Kidney epithelial cell (primary cell): ENCODE data around the gene LSM6. TPM values are rescaled to one million over a fixed set of nuclear protein-coding genes. Genes with fewer than 3 reads are reported as not detected.

ENCODE experiments used
- DNase-seq: peaks from one replicate; pipeline ENCODE4 v3.0.0-alpha.2; 2010; ENCODE audit warnings: low read depth
- H3K27me3 ChIP-seq: 2 replicates; pipeline ENCODE4 v1.6.0; 2011; ENCODE audit warnings: low read length; ENCODE audit not compliant: control insufficient read depth, insufficient read depth
- H3K36me3 ChIP-seq: 2 replicates; pipeline ENCODE4 v1.5.1; 2011; ENCODE audit warnings: low read length; ENCODE audit not compliant: control insufficient read depth, insufficient read depth
- H3K4me3 ChIP-seq: 2 replicates; pipeline ENCODE4 v1.5.1; 2011; ENCODE audit warnings: low read depth, mild to moderate bottlenecking, control low read depth, low read length
- CTCF ChIP-seq: IDR thresholded peaks from 2 replicates; pipeline ENCODE4 v1.5.1; 2011; ENCODE audit warnings: mild to moderate bottlenecking, moderate library complexity, low read length, control low read depth, inconsistent platforms; ENCODE audit not compliant: insufficient read depth, poor library complexity, severe bottlenecking
- total RNA-seq: library from RNA; depleted of rRNA; stranded (reverse); fragments of >200 nt; gene quantifications from 2 replicates; pipeline ENCODE4 v1.2.3, GENCODE V29; 2015

The LSM6 gene
- total RNA-seq, 1 donor from 2014 or later, result 35.8 TPM

- Histone ChIP-seq H3K27me3 (no peaks in the 10 kb centered on the region), H3K4me3 (no peak overlapping the region), H3K36me3 (no peaks in the 10 kb centered on the region)
- no peak for TF ChIP-seq CTCF
- no peak for DNase-seq
Measured at GRCh38 chr4:146190456-146190855, 14.9 kb downstream of the LSM6 start.

GRCh38 chr4:146191766-146192458 is 16.4 kb downstream of the LSM6 start:
- DNase-seq, result no peak
- no peak for TF ChIP-seq CTCF
- H3K4me3 ChIP-seq, result no peak overlapping the region
- H3K27me3 ChIP-seq, result no peaks in the 10 kb centered on the region
- H3K36me3 ChIP-seq, result no peaks in the 10 kb centered on the region

- no peak overlapping the region for H3K4me3 ChIP-seq
- no peak for TF ChIP-seq CTCF
- H3K27me3 ChIP-seq, result no peaks in the 10 kb centered on the region
- no peak for DNase-seq
- no peaks in the 10 kb centered on the region for H3K36me3 ChIP-seq
Measured at GRCh38 chr4:146193628-146194027, 18.1 kb downstream of the LSM6 start.

- Histone ChIP-seq H3K36me3 (no peaks in the 10 kb centered on the region), H3K27me3 (no peaks in the 10 kb centered on the region), H3K4me3 (no peak overlapping the region)
- no peak for DNase-seq
- no peak for TF ChIP-seq CTCF
Measured at GRCh38 chr4:146194212-146194611, 18.7 kb downstream of the LSM6 start.

GRCh38 chr4:146202665-146203064 is 27.1 kb downstream of the LSM6 start:
- Histone ChIP-seq H3K27me3 (no peaks in the 10 kb centered on the region), H3K36me3 (no peaks in the 10 kb centered on the region), H3K4me3 (no peak overlapping the region)
- DNase-seq, result no peak
- TF ChIP-seq CTCF, result no peak

GRCh38 chr4:146207410-146207809 is 31.9 kb downstream of the LSM6 start:
- no peak for TF ChIP-seq CTCF
- no peak for DNase-seq
- no peaks in the 10 kb centered on the region for H3K27me3 ChIP-seq
- H3K36me3 ChIP-seq, result no peaks in the 10 kb centered on the region
- no peak overlapping the region for H3K4me3 ChIP-seq
